Upper lobe of right lung (tissue), 1 donor: ENCODE data around the gene UBQLN4. TPM values are rescaled to one million over a fixed set of nuclear protein-coding genes. Genes with fewer than 3 reads are reported as not detected.
A peak's percentile ranks its signal among the peaks of the same experiment; 100 is the strongest.

Source experiments
- ATAC-seq: fragments of 200-7000 bp; cut with Tn5 transposase; one replicate; pipeline ENCODE4 v1.9.1; 2020; ENCODE audit warnings: mild to moderate bottlenecking, moderate library complexity
- DNase-seq: peaks from one replicate; pipeline ENCODE4 v3.0.0-alpha.2; 2020
- H3K27ac ChIP-seq: fragments of 200-600 bp; one replicate; pipeline ENCODE4 v1.8.0; 2022
- H3K27me3 ChIP-seq: fragments of 200-600 bp; one replicate; pipeline ENCODE4 v1.8.0; 2022; ENCODE audit warnings: mild to moderate bottlenecking
- H3K36me3 ChIP-seq: fragments of 200-600 bp; one replicate; pipeline ENCODE4 v1.8.0; 2022
- H3K4me1 ChIP-seq: fragments of 200-600 bp; one replicate; pipeline ENCODE4 v1.8.0; 2022
- H3K4me3 ChIP-seq: fragments of 200-600 bp; one replicate; pipeline ENCODE4 v1.8.0; 2022; ENCODE audit warnings: mild to moderate bottlenecking
- H3K9me3 ChIP-seq: fragments of 200-600 bp; one replicate; pipeline ENCODE4 v1.8.0; 2022
- intact Hi-C: fragments of 100-400 bp; cut with DNase I; formaldehyde crosslinking; loops from one replicate; pipeline ENCODE4 v1.11.0; 2022
- total RNA-seq: library from RNA; stranded (reverse); fragmentation: NEBNext Ultra II Directional; extraction: Animal tissue kit (Norgen Biotek cat#: 25700); gene quantifications from one replicate; pipeline ENCODE4 v1.2.1, GENCODE V29; 2021
- TF ChIP-seq, protein P1 (sequence below): fragments of 200-600 bp; IDR thresholded peaks from one replicate; pipeline ENCODE4 v1.8.0; 2022; ENCODE audit warnings: antibody characterized with exemption
- donor health status: DM: no; HTN: yes; CAD: no; lungs with severe emphysema.

UBQLN4 gene
- total RNA-seq, 1 donor from 2014 or later: 37.0 TPM

- Histone ChIP-seq H3K27ac (no peak overlapping the region), H3K9me3 (no peaks in the 10 kb centered on the region), H3K36me3 (peaks cover 18% of the 10 kb centered on the region), H3K4me1 (peaks cover 4% of the 10 kb centered on the region), H3K4me3 (no peak overlapping the region), H3K27me3 (no peaks in the 10 kb centered on the region)
- intact Hi-C loops: no loop called here
- TF ChIP-seq, protein P1, sequence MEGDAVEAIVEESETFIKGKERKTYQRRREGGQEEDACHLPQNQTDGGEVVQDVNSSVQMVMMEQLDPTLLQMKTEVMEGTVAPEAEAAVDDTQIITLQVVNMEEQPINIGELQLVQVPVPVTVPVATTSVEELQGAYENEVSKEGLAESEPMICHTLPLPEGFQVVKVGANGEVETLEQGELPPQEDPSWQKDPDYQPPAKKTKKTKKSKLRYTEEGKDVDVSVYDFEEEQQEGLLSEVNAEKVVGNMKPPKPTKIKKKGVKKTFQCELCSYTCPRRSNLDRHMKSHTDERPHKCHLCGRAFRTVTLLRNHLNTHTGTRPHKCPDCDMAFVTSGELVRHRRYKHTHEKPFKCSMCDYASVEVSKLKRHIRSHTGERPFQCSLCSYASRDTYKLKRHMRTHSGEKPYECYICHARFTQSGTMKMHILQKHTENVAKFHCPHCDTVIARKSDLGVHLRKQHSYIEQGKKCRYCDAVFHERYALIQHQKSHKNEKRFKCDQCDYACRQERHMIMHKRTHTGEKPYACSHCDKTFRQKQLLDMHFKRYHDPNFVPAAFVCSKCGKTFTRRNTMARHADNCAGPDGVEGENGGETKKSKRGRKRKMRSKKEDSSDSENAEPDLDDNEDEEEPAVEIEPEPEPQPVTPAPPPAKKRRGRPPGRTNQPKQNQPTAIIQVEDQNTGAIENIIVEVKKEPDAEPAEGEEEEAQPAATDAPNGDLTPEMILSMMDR: no peak
- DNase-seq: no peak
- peak; percentile 49 for ATAC-seq
Observed at GRCh38 chr1:156004843-156005584, 48.6 kb downstream of the UBQLN4 start.

DNA sequence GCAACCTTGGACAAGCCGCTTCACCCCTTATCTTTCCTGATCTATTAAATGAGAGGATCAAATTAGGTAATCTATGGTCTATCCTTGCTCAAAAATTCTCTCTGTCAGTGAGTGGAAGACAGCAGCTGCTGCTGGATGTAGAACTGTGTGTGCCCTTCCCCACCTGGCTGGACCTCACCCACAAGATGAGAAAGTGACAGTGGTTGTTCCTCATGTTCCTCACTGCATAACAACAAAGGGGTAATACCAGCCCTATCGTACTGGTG, 49.7 kb downstream of the UBQLN4 start:
- ATAC-seq: no peak
- H3K9me3 ChIP-seq: no peaks in the 10 kb centered on the region
- H3K36me3 ChIP-seq: peaks cover 6% of the 10 kb centered on the region
- DNase-seq: no peak
- H3K4me1 ChIP-seq: peaks cover 4% of the 10 kb centered on the region
- no peaks in the 10 kb centered on the region for H3K27me3 ChIP-seq
- TF ChIP-seq, protein P1: no peak
- H3K4me3 ChIP-seq: peak overlapping the region; percentile 42
- H3K27ac ChIP-seq: peak overlapping the region; percentile 80
- intact Hi-C loops: no loop called here

- peak; percentile 80 for ATAC-seq
- no peak for DNase-seq
- intact Hi-C loops: no loop called here
- Histone ChIP-seq H3K4me3 (peak overlapping the region; percentile 42), H3K36me3 (no peaks in the 10 kb centered on the region), H3K4me1 (peaks cover 4% of the 10 kb centered on the region), H3K27me3 (no peaks in the 10 kb centered on the region), H3K27ac (peak overlapping the region; percentile 80), H3K9me3 (no peaks in the 10 kb centered on the region)
- TF ChIP-seq, protein P1: no peak
Observed at GRCh38 chr1:156002188-156002911, 51.2 kb downstream of the UBQLN4 start.

GRCh38 chr1:156001662-156002171, 51.9 kb downstream of the UBQLN4 start:
- no peaks in the 10 kb centered on the region for H3K9me3 ChIP-seq
- peaks cover 4% of the 10 kb centered on the region for H3K4me1 ChIP-seq
- no peak for ATAC-seq
- peak overlapping the region; percentile 80 for H3K27ac ChIP-seq
- TF ChIP-seq, protein P1: no peak
- H3K36me3 ChIP-seq: no peaks in the 10 kb centered on the region
- H3K27me3 ChIP-seq: no peaks in the 10 kb centered on the region
- no peak for DNase-seq
- peak overlapping the region; percentile 42 for H3K4me3 ChIP-seq
- intact Hi-C loops: no loop called here

DNA sequence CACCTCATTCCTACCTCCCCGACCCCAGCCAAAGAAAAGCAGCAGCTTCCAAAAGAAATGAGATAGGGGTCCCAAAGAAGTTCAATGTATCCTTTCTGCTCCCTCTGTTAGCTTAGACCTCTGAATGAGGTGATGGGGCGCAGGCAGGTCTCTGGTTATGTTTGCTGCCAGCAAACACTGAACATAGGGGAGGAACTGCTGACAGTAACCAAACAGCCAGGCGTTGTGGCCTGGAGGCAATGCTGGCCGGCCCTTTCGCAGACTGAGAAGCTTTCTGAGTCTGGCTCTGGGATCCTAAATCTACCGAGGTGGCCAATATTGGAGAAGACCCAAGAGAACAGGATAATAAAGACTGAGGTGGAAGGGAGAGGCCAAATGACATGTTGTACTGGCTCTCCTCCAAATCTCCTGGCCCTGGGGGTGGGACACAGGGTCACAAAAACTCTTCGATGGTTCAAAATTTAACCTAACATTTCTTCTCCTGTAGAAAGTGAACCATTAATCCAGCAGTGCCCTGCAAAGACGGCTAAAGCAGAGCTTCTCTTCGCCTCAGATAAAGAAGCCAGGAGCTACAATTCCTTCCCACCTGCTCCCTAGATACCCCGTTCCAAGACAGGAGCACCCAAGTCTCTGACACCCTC, 52.5 kb downstream of the UBQLN4 start:
- ATAC-seq (peak; percentile 4), DNase-seq (no peak)
- Histone ChIP-seq H3K36me3 (no peaks in the 10 kb centered on the region), H3K9me3 (no peaks in the 10 kb centered on the region), H3K4me3 (peak overlapping the region; percentile 42), H3K27me3 (no peaks in the 10 kb centered on the region), H3K4me1 (peaks cover 8% of the 10 kb centered on the region), H3K27ac (peak overlapping the region; percentile 30)
- TF ChIP-seq, protein P1: no peak
- intact Hi-C loops: no loop called here
